Lower leg skin (tissue), 3 donors: Measurements from ENCODE around the gene FAXDC2.

Experiments used
- POLR2A ChIP-seq, 2 donors: fragments of 450-650 bp; IDR thresholded peaks; one replicate each; pipeline ENCODE4 v1.6.1; 2016 to 2017; ENCODE audit warnings: antibody characterized with exemption in 2 of 2, mild to moderate bottlenecking in 1 of 2, moderate library complexity in 1 of 2
- TF ChIP-seq, protein P1 (sequence below), 3 donors: fragments of 450-650 bp; IDR thresholded peaks; one replicate each; pipeline ENCODE4 v1.5.1; 2016; ENCODE audit warnings: antibody characterized with exemption in 3 of 3, mild to moderate bottlenecking in 3 of 3, moderate library complexity in 2 of 3

DNA sequence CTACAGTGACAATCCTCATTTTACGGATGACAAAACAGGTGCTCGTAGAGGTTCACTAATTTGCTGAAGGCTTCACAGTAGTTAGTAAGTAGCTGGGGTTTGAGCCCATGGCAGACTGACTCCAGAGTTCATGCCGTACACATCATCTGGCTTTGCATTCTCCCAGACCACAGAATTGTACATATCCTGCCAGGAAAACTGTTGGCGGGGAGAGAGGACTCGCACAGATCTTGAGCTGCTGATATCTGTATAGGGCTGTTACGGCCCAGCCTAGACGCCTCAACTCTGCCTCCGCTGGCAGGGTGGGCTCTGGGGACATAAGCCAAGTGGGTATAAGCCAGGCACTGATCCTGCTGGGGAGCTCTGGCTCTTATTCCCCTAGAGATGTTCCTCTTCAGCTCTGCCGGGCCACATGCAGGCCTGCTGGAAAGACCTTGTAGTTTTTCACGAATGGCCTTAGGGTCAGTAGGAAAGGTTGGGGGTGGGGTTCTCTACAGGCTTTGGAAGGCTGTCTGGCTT lies 79.0 kb downstream of the FAXDC2 start:
- no peak for TF ChIP-seq POLR2A (IDR thresholded peaks at IDR 0.05)
- TF ChIP-seq, protein P1, sequence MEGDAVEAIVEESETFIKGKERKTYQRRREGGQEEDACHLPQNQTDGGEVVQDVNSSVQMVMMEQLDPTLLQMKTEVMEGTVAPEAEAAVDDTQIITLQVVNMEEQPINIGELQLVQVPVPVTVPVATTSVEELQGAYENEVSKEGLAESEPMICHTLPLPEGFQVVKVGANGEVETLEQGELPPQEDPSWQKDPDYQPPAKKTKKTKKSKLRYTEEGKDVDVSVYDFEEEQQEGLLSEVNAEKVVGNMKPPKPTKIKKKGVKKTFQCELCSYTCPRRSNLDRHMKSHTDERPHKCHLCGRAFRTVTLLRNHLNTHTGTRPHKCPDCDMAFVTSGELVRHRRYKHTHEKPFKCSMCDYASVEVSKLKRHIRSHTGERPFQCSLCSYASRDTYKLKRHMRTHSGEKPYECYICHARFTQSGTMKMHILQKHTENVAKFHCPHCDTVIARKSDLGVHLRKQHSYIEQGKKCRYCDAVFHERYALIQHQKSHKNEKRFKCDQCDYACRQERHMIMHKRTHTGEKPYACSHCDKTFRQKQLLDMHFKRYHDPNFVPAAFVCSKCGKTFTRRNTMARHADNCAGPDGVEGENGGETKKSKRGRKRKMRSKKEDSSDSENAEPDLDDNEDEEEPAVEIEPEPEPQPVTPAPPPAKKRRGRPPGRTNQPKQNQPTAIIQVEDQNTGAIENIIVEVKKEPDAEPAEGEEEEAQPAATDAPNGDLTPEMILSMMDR (IDR thresholded peaks at IDR 0.05): no peak
